GM12878 (cell line): ENCODE data around the gene SLC22A4. TPM values are rescaled to one million over a fixed set of nuclear protein-coding genes. Genes with fewer than 3 reads are reported as not detected.

Experiments
- ATAC-seq: fragments of 200-7000 bp; cut with Tn5 transposase; 3 replicates; pipeline ENCODE4 v1.9.1; 2020; ENCODE audit warnings: mild to moderate bottlenecking, moderate library complexity
- BruUV-seq: library from RNA; stranded (reverse); fragments of 400-500 nt; replicated peaks from 2 replicates; lab custom pipeline; 2021; lab: Mats Ljungman, UMichigan
- CTCF ChIA-PET: fragments of 300-600 bp; sonication (Branson Sonifier 250); formaldehyde crosslinking; extraction: SDS; loops from one replicate; lab custom pipeline; 2021; ENCODE audit warnings: inconsistent platforms; lab: Yijun Ruan, JAX
- POLR2A ChIA-PET: fragments of 350-600 bp; formaldehyde crosslinking; extraction: SDS; loops from one replicate; lab custom pipeline; 2021; ENCODE audit warnings: inconsistent platforms; lab: Charles Lee
- RAD21 ChIA-PET: fragments of 300-600 bp; sonication (Branson Sonifier 250); formaldehyde crosslinking; loops from one replicate; lab custom pipeline; 2023; ENCODE audit warnings: antibody characterized with exemption; ENCODE audit not compliant: unreplicated experiment; lab: Charles Lee
- SMC1A ChIA-PET: fragments of 300-600 bp; sonication (Branson Sonifier 250); formaldehyde crosslinking; loops from one replicate; lab custom pipeline; 2023; ENCODE audit not compliant: unreplicated experiment, uncharacterized antibody; lab: Charles Lee
- DNase-seq: peaks from one replicate; pipeline ENCODE4 v3.0.0-alpha.2; 2011; ENCODE audit warnings: low read depth, low spot score
- FAIRE-seq: peaks from 3 replicates; lab custom pipeline; 2011; peaks lifted over from hg19 to GRCh38; lab: Jason Lieb, UNC
- H2AFZ ChIP-seq: 2 replicates; pipeline ENCODE4 v1.6.0; 2011; ENCODE audit warnings: low read depth, low read length, control low read depth; ENCODE audit not compliant: control insufficient read depth
- H3K27ac ChIP-seq: 2 replicates; pipeline ENCODE4 v1.5.1; 2011; ENCODE audit warnings: control low read depth; ENCODE audit not compliant: control insufficient read depth, insufficient read depth
- H3K27me3 ChIP-seq, 2 experiments: replicated peaks in 1 of 2; 2 replicates each; pipeline versions ENCODE4 v1.6.0 to v1.6.1; 2011; ENCODE audit warnings: low read length in 1 of 2; ENCODE audit not compliant: control insufficient read depth in 2 of 2, insufficient read depth in 2 of 2
- H3K36me3 ChIP-seq, 2 experiments: 2 replicates each; pipeline ENCODE4 v1.5.1; 2011; ENCODE audit warnings: low read length in 1 of 2; ENCODE audit not compliant: control insufficient read depth in 2 of 2, insufficient read depth in 2 of 2
- H3K4me1 ChIP-seq: 2 replicates; pipeline ENCODE4 v1.6.1; 2011; ENCODE audit warnings: mild to moderate bottlenecking, low read length, moderate library complexity, mixed read lengths; ENCODE audit not compliant: control insufficient read depth, insufficient read depth
- H3K4me2 ChIP-seq: 2 replicates; pipeline ENCODE4 v1.6.0; 2011; ENCODE audit warnings: control low read depth; ENCODE audit not compliant: control insufficient read depth, insufficient read depth
- H3K4me3 ChIP-seq: fragments of 200-600 bp; sonication (generic); 2 replicates; pipeline ENCODE4 v1.5.1; 2016
- H3K79me2 ChIP-seq: 2 replicates; pipeline ENCODE4 v1.6.0; 2011; ENCODE audit warnings: low read length; ENCODE audit not compliant: control insufficient read depth, insufficient read depth
- H3K9ac ChIP-seq: 2 replicates; pipeline ENCODE4 v1.8.0; 2011; ENCODE audit warnings: low read length, control low read depth, mixed read lengths; ENCODE audit not compliant: control insufficient read depth, insufficient read depth
- H3K9me3 ChIP-seq: replicated peaks from 3 replicates; pipeline ENCODE4 v1.5.1; 2011; ENCODE audit warnings: mild to moderate bottlenecking, low read length; ENCODE audit not compliant: control insufficient read depth, insufficient read depth
- H4K20me1 ChIP-seq: 2 replicates; pipeline ENCODE4 v1.6.0; 2011; ENCODE audit not compliant: control insufficient read depth, insufficient read depth
- CREM ChIP-seq: IDR thresholded peaks from 2 replicates; pipeline ENCODE4 v1.6.1; 2014; ENCODE audit warnings: antibody characterized with exemption, low read depth
- EED ChIP-seq: sonication (generic); IDR thresholded peaks from 2 replicates; pipeline ENCODE4 v1.6.1; 2016; ENCODE audit warnings: antibody characterized with exemption, low read depth
- JUNB ChIP-seq: IDR thresholded peaks from 2 replicates; pipeline ENCODE4 v1.6.1; 2016; ENCODE audit warnings: antibody characterized with exemption, mild to moderate bottlenecking
- MEF2B ChIP-seq: fragments of 450-650 bp; IDR thresholded peaks from 2 replicates; pipeline ENCODE4 v1.6.1; 2018; ENCODE audit warnings: mild to moderate bottlenecking, moderate library complexity; ENCODE audit not compliant: partially characterized antibody, poor library complexity, severe bottlenecking
- MTA3 ChIP-seq: IDR thresholded peaks from 2 replicates; pipeline ENCODE4 v1.6.1; 2012; ENCODE audit warnings: low read length, inconsistent platforms, borderline replicate concordance
- MXI1 ChIP-seq: fragments of 150-350 bp; IDR thresholded peaks from 2 replicates; pipeline ENCODE4 v1.6.1; 2011; ENCODE audit warnings: low read depth, mild to moderate bottlenecking, inconsistent platforms, low read length, improper control_type of control experiment
- MYC ChIP-seq: IDR thresholded peaks from 2 replicates; pipeline ENCODE4 v1.6.1; 2011; ENCODE audit warnings: mild to moderate bottlenecking, low read length, moderate library complexity, inconsistent platforms; ENCODE audit not compliant: insufficient read depth, insufficient replicate concordance, insufficient read length, severe bottlenecking
- NFYA ChIP-seq: IDR thresholded peaks from 2 replicates; pipeline ENCODE4 v1.6.1; 2011; ENCODE audit warnings: low read depth, mild to moderate bottlenecking, low read length, improper control_type of control experiment, borderline replicate concordance
- RCOR1 ChIP-seq: conservative IDR thresholded peaks from 2 replicates; pipeline ENCODE4 v1.6.1; 2012; ENCODE audit warnings: low read depth, low read length, improper control_type of control experiment
- SMAD5 ChIP-seq: IDR thresholded peaks from 2 replicates; pipeline ENCODE4 v1.6.1; 2016; ENCODE audit warnings: antibody characterized with exemption, low read depth
- SRF ChIP-seq, 2 experiments: IDR thresholded peaks; 2 replicates each; pipeline ENCODE4 v1.6.1; 2011; ENCODE audit warnings: low read depth in 2 of 2, low read length in 2 of 2, mild to moderate bottlenecking in 1 of 2, moderate library complexity in 1 of 2
- YBX1 ChIP-seq: fragments of 450-650 bp; IDR thresholded peaks from 2 replicates; pipeline ENCODE4 v1.6.1; 2016; ENCODE audit warnings: antibody characterized with exemption
- ZNF274 ChIP-seq: IDR thresholded peaks from one replicate; pipeline ENCODE4 v1.8.0; 2011; ENCODE audit not compliant: insufficient read length, insufficient read depth
- WGBS: methylation state at CpG from one replicate; pipeline ENCODE4 v1.1.6; 2016; ENCODE audit warnings: low lambda C conversion rate; ENCODE audit not compliant: insufficient replicate concordance, insufficient coverage; ENCODE audit errors: missing lambda C conversion rate; 5-methylcytosine and 5-hydroxymethylcytosine counted together
- in situ Hi-C: fragments of 300-500 bp; cut with MboI; formaldehyde crosslinking; loops from 9 replicates; pipeline ENCODE4 v1.14.3; 2018; ENCODE audit warnings: mixed read lengths
- intact Hi-C: fragments of 100-400 bp; cut with micrococcal nuclease; formaldehyde crosslinking; loops from one replicate; pipeline ENCODE4 v1.14.2; 2022; ENCODE audit not compliant: unreplicated experiment
- polyA plus RNA-seq, 11 experiments: library from polyadenylated mRNA; depleted of rRNA in 4 of 11; unstranded in 6 of 11; stranded (reverse) in 5 of 11; fragments of >200 nt; fragmentation: Nextera tagmentation in 4 of 11; fragmentation: Illumina TruSeq in 1 of 11; extraction: Ambion mirVana in 4 of 11; extraction: Trizol in 1 of 11; gene quantifications; 1 replicate in 1 of 11; 2 replicates in 10 of 11; pipeline versions ENCODE4 v1.2.1 to v1.2.3, GENCODE V29; 2011 to 2016; ENCODE audit warnings: inconsistent platforms in 2 of 11, missing spikeins in 2 of 11, low read depth in 1 of 11
- total RNA-seq, 4 experiments: library from RNA; depleted of rRNA in 3 of 4; stranded (reverse); fragments of >200 nt in 3 of 4; fragmentation: Illumina TruSeq in 1 of 4; extraction: Trizol in 1 of 4; gene quantifications; 2 replicates each; pipeline versions ENCODE4 v1.2.1 to v1.2.3, GENCODE V29; 2013 to 2021

SLC22A4 gene
- total and polyA plus RNA-seq, 10 of the 15 experiments (the other 5 are each of a cell fraction or from before 2014, with no cell fraction given) = 0.04 to 0.61 (median 0.10) TPM; not detected in 2

- H3K4me3 ChIP-seq = no peak overlapping the region
- no peaks in the 10 kb centered on the region for H3K36me3 ChIP-seq
- intact Hi-C loops = no loop called here
- H3K27me3 ChIP-seq = no peaks in the 10 kb centered on the region
- DNase-seq (no peak), FAIRE-seq (no peak), ATAC-seq (no peak)
- no peak overlapping the region for H3K27ac ChIP-seq
- no peak overlapping the region for H3K9ac ChIP-seq
- BruUV-seq = no TSS peak
- TF ChIP-seq MEF2B (no peak), YBX1 (no peak), MXI1 (no peak), SRF (IDR thresholded peaks at IDR 0.05; ENCODE audit: low read depth in 2 of 2, low read length in 2 of 2) (no peak), JUNB (no peak), CREM (no peak), ZNF274 (no peak)
- no peak overlapping the region for H2AFZ ChIP-seq
- WGBS = 62% methylated on average over 11 of the region's 11 CpGs
- H4K20me1 ChIP-seq = no peaks in the 10 kb centered on the region
- RAD21 ChIA-PET = no interaction called here
- no peaks in the 10 kb centered on the region for H3K9me3 ChIP-seq
- no peaks in the 10 kb centered on the region for H3K79me2 ChIP-seq
- no peaks in the 10 kb centered on the region for H3K4me1 ChIP-seq
- SMC1A ChIA-PET = no interaction called here
- POLR2A ChIA-PET = no interaction called here
- H3K4me2 ChIP-seq = no peak overlapping the region
- in situ Hi-C loops = no loop called here
- CTCF ChIA-PET = interaction anchor here (0.8 kb wide), 1 partner anchor 16 kb away, joined by 3 read pairs; the partner anchor contains the start of gene SLC22A4
These were observed 16.1 kb downstream of the SLC22A4 start for GRCh38 chr5:132310141-132310834.

- POLR2A ChIA-PET = no interaction called here
- Histone ChIP-seq H2AFZ (no peak overlapping the region), H3K4me2 (no peak overlapping the region), H3K27me3 (no peaks in the 10 kb centered on the region), H4K20me1 (no peaks in the 10 kb centered on the region), H3K36me3 (no peaks in the 10 kb centered on the region), H3K27ac (no peak overlapping the region), H3K9me3 (no peaks in the 10 kb centered on the region), H3K79me2 (no peaks in the 10 kb centered on the region), H3K4me1 (no peaks in the 10 kb centered on the region), H3K4me3 (no peak overlapping the region), H3K9ac (no peak overlapping the region)
- RAD21 ChIA-PET = no interaction called here
- ATAC-seq (no peak), FAIRE-seq (no peak), DNase-seq (no peak)
- CTCF ChIA-PET = no interaction called here
- intact Hi-C loops (no loop called here), in situ Hi-C loops (no loop called here)
- SMC1A ChIA-PET = interaction anchor here (0.5 kb wide), 1 partner anchor 883 kb away, joined by 3 read pairs; no protein-coding TSS in a partner anchor
- TF ChIP-seq EED (no peak), NFYA (no peak), SMAD5 (no peak), MYC (no peak), MTA3 (no peak), RCOR1 (no peak)
- 69% methylated on average over 4 of the region's 4 CpGs for WGBS
- BruUV-seq = no TSS peak
These were observed 19.2 kb downstream of the SLC22A4 start for GRCh38 chr5:132313366-132313765.
